Keratinocyte (primary cell): ENCODE data around the gene DISP1.

ENCODE experiments used
- EZH2 ChIP-seq: IDR thresholded peaks from one replicate; pipeline ENCODE4 v1.6.1; 2012; ENCODE audit warnings: inconsistent platforms, mild to moderate bottlenecking, low read length, moderate library complexity
- TF ChIP-seq, protein P1 (sequence below), 3 experiments: IDR thresholded peaks in 1 of 3; conservative IDR thresholded peaks in 1 of 3; optimal IDR thresholded peaks in 1 of 3; 2 replicates in 2 of 3; 3 replicates in 1 of 3; pipeline versions ENCODE3 to v1.5.1; 2011; ENCODE audit warnings: low read length in 3 of 3, mild to moderate bottlenecking in 3 of 3, moderate library complexity in 2 of 3, control low read depth in 1 of 3, inconsistent platforms in 1 of 3; ENCODE audit not compliant: insufficient read depth in 2 of 3; ENCODE audit errors: extremely low read depth in 1 of 3

DNA sequence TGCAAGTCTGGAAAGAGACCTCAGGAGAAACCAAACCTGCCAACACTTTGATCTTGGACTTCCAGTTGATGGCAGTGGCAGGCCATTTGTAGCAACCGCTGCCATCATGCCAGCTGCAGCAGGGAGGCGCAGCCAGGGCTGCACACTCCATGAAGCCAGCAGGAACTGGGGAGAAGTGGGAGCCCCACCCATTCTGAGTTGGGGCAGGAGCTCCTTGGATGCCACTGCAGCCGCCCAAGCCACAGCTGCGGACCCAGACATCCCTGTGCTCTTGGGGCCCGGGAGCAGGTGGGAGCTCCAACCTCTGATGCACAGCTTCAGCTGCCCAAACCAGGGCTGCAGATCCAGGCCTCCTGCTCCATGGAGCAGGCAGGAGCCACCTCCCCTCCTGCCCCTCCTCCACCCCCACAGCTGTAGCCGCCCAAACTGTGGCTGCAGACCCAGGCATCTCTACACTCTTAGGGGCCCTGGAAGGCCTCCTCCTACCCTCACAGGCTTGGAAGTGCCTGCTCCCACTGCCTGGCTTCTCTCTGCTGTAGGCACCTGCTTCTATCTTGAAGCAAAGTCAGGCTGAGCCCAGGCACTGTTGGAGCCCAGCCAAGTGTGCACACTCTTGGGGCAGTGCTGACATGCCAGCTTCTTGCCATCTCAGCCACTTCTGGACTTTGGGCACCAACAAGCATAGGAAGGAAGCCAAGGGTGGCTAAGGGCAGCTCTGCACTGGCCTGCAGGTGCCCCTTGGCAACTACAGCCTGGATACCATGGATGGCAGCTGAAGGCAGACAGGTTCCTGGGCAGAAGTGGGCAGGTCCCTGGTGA lies 20.0 kb upstream of the DISP1 start:
- TF ChIP-seq, protein P1, sequence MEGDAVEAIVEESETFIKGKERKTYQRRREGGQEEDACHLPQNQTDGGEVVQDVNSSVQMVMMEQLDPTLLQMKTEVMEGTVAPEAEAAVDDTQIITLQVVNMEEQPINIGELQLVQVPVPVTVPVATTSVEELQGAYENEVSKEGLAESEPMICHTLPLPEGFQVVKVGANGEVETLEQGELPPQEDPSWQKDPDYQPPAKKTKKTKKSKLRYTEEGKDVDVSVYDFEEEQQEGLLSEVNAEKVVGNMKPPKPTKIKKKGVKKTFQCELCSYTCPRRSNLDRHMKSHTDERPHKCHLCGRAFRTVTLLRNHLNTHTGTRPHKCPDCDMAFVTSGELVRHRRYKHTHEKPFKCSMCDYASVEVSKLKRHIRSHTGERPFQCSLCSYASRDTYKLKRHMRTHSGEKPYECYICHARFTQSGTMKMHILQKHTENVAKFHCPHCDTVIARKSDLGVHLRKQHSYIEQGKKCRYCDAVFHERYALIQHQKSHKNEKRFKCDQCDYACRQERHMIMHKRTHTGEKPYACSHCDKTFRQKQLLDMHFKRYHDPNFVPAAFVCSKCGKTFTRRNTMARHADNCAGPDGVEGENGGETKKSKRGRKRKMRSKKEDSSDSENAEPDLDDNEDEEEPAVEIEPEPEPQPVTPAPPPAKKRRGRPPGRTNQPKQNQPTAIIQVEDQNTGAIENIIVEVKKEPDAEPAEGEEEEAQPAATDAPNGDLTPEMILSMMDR (optimal IDR thresholded peaks at IDR 0.05 in 1 of 3, IDR thresholded peaks at IDR 0.05 in 1 of 3, conservative IDR thresholded peaks at IDR 0.05 in 1 of 3; ENCODE audit: extremely low read depth in 1 of 3, insufficient read depth in 2 of 3, low read length in 3 of 3): peak in 2 of 3 experiments; percentile 40 to 54
- no peak for TF ChIP-seq EZH2
